GM18868 (cell line): Measurements from ENCODE around the gene GPER1.
"Not testable (repeated sequence)": the region's sequence is repeated elsewhere in the genome, so short reads cannot be mapped to it uniquely, and the experiment has no call there.

Source experiments
- ATAC-seq: cut with Tn5 transposase; IDR thresholded peaks from one replicate; pipeline ENCODE4 v1.9.1; 2021; ENCODE audit warnings: mild to moderate bottlenecking, moderate library complexity; ENCODE audit not compliant: unreplicated experiment

The GPER1 gene

DNA sequence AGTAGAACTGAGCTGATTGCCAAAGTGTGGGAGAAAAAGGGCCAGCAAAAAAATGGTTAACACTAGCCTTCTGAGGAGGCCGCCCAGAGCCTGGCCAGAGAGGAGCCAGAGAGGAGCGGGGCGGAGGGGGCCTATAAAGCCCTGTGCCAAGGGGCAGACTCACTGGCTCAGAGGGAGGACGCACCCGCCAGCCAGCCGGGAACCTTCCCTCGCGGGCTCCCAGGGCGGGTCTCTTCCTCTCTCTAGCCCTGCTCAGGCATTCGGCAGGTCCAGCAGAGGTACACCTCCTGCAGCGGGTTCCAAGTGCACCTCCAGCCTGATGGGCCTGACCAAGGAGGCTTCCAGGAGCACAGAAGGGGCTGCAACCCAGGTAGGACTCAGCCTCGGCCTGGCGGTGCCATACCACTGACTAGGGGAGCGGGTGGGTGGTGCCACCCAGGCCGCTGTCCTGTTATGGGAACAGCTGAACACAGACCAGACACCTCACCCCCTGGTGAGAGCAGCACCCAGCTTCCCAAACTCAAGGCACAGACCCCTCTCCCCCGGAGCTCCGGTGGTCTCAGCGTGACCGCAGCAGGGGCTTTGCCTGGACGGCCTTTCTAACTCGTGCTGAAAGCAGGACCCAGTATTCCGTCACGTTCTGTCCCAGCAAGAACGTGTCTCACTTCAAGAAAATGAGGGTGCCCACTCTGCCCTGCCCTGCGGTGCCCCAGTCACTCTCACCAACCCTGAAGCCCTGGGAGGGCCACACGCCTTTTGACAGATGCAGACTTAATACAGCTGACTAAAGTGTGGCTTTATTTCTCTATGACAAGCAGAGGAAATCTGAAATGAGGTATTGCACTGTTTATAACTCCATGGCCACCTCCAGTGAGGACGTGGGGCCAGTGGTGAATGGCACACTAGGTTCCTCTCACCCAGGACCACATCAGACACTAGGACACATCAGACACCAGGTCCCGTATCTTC lies at the start of gene GPER1:
GPER1 (plus strand) TSS at position 162 of the 969 bp plus-strand sequence. CDS start 3,616 bp downstream, outside the sequence.
- no peak for ATAC-seq

DNA sequence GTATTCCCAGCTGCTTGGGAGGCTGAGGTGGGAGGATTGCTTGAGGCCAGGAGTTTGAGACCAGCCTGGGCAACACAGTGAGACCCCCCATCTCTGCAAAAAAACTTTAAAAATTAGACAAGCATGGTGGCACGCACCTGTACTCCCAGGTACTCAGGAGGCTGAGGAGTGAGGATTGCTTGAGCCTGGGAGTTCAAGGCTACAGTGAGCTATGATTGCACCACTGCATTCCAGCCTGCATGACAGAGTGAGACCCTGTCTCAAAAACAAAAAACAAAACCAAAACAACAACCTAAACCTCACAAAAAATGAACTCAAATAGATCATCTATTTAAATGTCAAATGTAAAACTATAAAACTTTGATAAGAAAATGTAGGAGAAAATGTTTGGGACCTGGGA lies 47.7 kb upstream of the GPER1 start:
- not testable (repeated sequence) for ATAC-seq

DNA sequence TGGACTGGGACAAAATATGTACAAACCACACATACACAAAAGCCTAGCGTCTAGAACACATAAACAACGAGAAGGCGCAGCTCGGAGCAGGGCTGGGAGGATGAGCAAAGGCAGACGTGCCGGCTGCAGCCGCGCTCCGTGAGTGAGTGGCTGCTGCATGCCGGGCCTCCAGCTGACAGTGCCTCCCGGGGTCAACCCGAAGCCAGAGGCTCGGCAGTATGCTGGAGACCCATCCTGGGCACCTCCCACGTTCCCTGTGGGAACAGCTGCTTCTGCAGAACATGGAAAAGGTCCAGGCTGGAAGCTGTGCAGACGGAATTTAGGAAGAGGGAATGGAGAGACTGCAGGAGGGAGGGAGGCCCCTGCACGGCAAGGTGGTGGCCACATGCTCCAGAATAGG lies 47.1 kb upstream of the GPER1 start:
- no peak for ATAC-seq

DNA sequence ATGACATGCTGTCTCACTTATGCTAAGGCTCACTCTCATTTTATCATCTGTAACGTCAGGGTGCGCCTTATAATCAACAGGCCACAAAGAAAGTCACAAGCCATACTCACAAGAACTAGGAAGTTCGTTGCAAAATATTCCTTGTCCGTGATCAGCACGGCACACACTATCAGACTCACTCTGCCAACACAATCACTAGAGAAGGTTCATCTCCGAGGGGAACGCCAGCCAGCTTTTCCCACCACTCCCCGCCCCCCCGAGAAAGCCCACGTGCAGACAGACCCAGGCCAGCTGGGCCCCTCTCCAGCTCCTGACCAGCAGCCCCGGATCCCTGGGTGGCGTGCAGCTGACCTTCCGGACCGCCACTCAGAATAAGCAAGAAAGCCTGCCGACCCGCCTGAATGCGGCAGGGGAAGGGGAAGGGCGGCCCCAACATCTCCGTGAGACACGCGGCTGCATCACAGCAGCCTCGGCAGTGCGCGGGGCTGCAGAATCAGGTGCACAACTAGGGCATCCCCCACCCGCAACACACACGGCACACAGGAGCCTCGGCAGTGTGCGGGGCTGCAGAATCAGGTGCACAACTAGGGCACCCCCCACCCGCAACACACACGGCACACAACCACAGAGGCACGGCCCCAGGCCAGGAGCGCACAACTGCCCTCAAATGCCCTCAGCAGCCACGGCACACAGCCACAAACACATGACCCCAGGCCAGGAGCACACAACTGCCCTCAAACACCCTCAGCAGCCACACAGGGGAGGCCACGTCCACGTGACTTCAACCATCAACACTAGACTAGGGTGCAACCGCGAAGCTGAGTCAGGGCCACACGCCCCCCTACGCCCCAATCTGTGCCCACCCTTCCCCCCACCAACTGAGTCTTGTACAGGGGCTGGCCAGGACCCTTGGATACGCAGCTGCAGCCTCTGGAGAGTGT lies 46.1 kb upstream of the GPER1 start:
- ATAC-seq, result no peak

DNA sequence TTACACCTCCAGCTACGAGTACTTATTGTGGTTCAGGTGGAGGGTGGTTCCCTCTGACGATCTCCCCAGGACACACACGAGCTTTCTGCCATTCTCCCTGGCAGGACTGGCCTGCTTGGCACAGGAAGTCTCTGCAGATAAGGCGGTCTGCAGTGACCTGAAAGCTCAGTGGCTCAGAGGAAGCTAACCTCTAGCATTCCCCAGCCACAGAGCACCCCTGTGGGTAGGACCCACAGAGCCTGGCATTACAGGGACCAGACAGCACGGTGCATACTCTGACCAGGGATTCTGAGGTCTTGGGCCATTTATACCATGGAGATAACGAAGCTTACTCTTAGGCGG lies 45.5 kb upstream of the GPER1 start:
- ATAC-seq, result no peak

DNA sequence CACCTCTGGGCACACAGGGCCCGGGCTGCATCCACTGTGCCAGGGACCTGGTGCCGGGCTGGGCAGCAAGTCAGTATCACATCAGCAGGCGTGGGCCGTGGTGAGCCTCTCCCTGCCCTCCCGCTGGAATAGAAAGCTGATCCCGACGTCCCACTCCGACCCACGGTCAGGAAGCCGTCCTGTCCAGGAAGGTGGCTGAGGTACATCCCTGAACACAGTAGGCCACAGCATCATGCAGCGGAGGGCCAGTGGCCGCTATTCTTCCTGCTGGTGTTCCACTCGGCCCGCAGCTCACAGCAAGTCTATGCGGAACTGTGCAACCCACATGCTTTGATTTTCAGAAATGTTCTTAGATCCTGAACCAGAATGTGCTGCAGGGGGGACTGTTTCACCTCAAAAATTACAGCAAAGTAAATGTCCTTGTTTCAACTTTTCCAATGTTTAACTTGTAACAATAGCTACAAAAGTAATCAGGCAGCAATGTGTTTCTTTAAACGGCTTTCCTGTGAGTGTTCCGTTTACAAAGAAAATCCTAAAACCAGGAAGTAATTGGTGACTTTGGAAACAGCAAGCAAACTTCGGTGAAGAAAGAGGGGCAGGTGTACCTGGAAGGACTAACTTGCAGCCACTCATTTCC lies 44.2 kb upstream of the GPER1 start:
- no peak for ATAC-seq

DNA sequence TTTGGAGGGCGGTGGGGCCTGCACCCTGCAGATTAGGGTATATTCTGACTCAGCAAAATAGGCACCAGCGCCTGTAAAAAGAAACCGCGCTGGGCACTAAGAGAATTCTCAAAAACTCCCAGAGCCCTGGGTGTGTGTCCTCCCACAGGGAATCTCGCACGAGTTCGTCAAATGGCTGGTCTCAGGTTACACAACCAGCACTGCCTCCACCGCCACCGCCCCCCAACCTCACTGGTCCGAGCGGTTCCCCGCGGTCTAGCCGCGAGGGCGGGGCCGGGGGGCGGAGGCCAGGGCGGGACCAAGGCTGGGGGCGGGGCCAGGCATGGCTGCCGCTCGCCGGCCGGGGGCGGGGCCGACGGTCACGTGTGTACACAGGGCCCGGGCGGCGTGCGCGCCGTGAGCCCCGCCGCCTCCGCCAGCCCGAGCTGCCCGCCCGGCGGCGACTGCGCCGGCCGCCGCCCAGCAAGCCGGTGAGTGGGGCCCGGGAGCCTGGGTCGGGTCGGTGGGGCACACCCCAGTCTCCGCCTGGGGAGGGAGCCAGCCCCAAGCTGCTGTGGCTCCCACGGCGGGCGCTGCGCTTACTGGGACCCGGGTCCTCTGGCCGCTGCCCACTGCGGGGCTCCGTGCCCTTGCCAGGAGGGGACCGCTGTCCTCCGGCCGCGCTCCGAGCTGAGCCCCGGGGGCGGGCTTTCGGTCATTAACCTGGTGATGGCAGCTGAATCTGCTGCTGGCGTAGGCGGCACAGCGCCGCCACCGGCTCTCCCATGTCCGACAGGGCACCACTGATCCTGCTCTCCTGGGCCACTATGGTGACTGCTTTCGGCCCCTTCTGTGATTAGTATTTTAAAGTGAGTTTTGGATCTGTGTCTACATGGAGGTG lies 43.5 kb upstream of the GPER1 start, which contains the start of gene GPR146:
GPR146 (plus strand) TSS at position 358 of the 880 bp plus-strand sequence. CDS start 12,970 bp downstream, outside the sequence.
- peak; percentile 85 for ATAC-seq

DNA sequence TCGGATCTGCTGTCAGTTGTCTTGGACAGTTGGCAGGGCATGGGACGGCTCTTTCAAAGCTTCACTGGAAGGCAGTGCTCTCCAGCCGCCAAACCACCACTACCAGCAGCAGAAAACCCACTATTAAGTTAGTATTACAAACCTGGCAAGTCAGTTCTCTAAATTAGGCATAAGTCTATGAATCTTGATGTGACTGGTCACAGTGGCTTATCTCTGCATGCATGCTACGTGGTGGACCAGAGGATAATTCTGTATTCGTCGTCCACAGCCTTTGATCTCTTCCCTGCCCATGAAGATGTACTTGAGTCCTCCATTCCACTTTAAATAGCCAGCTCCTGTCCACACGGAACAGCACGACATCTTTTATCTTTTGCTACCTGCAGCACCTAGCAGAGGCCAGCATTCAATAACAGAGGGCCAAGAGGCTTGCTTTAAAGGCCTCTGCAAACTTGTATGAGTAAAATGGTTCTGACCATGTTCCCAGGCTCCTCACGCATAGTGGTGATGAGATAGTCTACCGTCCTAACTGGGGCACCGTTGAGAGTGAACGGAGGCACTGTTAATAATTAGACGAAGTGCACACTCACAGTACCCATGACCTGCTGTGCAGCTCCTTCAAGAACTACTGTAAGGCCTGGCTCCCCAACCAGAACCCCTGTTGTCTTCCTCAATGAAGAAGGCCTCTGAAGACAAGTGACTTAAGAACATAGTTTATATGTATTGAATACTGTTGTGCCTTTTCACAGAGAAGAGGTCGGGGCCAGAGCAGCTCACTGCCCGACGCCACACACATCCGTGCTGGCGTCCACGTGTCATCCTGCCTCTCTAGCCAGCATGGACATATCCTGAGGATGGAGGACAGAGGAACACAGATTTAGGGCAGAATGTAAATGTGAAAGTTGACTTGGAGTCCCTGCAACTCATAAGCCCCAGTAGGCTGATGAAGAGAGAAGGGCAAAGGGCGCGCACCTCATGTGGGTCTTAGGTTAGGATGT lies 42.5 kb upstream of the GPER1 start:
- ATAC-seq, result no peak

DNA sequence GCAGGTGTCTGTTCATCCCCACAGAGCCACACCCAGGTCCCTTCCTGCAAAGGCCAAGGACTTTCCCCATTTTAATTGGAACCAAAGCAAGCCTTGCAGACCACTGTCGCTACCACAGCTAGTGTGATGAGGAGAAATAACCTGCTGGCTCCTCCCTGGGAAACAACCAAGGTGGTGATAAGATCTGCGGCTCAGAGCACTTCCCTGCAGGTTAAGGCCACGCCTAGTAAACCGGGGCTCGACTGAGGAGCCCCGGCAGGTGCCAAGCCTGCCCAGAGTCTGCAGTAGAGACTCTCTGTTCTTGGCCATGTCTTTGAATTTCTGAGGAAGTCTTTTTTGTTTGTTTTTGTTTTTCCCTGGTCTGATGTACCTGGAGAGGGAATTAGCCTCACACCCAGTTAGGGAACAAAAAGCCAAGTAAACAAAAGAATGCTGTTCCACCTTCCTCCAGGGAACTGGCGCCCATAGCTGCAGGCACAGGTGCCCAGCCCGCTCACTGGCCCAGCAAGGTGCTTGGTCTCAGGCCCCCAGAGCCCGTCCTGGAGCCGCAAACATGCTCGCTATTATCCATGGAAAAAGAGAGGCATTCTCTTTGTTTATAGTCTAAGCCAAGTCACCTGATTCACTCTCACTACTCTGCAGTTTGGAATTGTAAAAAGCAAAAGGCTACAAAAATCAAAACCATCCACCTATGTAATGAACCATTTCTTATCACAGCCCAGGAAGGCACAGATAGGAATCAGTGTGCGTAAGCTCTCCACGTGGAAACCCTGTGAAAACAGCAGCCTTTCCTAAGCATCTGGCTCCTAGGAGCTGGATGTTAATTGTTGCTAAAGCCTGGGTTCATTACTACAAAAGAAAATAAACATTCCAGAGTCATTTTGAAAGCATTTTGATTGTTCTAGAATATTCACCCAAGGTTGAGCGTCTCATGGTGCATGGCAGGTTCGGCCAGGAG lies 40.9 kb upstream of the GPER1 start:
- no peak for ATAC-seq

DNA sequence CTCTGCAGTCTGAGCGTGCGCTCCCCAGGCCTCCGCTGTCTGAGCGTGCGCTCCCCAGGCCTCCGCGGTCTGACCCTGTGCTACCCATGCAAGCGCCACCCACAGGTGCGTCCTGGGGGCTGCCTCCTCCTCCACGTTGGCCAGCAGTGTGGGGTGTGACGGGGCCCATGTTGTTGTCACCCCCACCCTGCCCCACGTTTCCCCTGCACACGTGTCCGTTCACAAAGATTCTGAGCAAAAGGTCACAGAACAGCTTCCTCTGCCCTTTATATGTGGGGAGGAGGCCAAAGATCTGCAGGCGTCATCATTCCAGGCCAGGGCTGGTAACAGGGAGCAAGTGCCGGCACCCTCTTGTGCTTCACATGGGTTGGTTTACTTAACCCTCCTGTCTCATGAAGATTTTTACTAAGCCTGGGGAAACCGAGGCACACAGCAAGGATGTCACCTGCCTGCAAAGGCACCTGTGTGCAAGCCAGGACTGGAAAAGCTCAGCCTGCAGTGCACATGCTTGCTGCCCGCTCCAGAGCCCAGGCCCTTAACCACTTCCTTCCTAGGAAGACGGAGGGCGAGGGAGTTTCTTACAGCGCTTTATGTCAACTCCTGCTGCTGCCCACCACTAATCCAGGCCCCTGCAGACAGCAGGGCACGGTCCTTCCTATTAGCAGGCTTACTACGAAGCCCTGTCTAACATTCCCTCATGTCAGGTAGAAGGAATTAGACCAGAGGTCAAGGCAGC lies 38.7 kb upstream of the GPER1 start:
- ATAC-seq, result no peak

DNA sequence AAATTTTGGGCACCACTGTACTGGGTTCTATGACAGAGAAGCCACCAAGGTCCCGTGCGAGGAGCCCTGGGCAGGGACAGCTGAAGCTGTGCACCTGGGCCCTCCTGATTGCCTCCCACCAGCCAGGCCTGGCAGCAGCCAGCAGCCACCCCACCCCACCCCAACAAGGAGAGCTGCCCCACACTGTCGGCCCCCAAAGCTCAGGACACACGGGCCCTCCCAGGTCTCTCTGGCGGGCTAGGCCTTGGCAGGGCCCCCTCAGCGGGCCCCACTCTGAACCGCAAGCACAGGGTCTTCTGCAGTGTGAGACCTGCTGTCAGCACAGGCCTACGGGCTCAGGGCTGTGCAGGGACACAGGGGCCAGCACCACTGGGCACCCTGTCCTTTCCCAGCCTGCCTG lies 38.1 kb upstream of the GPER1 start:
- no peak for ATAC-seq

DNA sequence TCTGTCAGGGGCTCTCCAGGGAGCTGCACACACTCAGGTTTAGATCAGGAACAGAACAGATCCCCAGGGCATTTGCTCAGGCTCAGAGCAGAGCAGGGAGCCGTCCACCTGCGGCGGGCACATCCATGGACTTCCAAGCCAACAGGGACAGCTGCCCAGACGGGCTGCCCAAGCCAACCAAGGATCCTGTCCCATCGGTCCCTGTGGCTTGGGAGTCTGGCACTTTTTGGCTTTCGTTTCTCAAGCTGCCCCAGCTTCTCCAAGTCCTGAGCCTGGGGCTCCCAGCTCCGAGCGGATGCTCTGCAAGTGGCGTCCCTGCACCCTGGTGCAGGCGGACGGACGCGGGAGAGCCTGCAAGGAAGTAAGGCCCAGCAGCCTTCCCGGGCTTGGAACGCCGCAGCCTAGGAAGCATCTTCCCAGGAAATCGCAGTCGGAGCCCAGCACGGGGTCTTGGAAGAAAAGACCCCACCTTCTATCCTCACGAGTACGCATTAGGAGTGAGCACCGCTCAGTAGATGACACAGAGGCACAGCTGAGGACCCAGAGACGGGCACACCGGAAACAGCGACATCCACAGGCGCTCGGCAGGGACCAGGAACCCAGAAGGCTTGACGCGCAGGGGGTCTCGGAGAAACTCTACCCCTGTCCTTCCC lies 37.5 kb upstream of the GPER1 start:
- no peak for ATAC-seq

DNA sequence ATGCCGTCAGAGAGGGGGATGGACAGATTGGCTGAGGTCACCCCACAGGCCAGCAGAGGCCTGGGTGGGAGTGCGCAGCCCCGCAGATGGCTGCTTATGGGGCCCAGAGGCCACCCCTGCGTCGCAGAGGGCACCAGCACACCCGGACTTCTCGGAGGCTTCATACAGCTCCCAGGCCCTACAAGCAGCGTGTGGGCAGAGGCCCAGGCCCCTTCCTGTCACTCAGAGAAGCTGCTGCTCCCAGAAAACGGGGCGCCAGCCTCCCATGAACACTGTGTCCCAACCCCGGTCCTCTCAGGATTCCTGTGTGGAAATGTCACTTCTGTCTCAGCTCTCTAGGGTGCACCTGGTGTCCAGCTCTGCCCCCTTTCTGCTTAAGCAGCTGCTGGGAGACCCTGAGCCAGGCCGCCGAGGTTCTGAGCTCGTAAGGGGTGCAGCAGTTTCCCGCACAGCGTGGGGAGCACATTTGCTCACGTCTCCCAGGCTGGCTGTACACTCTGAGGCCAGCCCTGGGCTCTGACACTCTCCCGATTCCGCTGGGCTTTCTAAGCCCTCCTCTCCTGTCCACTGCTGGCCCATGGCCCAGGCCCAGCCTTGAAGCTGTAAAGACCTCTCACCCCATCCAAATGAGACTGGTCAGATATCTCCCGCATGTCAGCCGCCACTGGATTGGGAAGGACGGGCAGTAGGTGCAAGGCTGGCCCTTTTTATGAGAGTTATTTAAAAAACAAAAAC lies 36.8 kb upstream of the GPER1 start:
- no peak for ATAC-seq

DNA sequence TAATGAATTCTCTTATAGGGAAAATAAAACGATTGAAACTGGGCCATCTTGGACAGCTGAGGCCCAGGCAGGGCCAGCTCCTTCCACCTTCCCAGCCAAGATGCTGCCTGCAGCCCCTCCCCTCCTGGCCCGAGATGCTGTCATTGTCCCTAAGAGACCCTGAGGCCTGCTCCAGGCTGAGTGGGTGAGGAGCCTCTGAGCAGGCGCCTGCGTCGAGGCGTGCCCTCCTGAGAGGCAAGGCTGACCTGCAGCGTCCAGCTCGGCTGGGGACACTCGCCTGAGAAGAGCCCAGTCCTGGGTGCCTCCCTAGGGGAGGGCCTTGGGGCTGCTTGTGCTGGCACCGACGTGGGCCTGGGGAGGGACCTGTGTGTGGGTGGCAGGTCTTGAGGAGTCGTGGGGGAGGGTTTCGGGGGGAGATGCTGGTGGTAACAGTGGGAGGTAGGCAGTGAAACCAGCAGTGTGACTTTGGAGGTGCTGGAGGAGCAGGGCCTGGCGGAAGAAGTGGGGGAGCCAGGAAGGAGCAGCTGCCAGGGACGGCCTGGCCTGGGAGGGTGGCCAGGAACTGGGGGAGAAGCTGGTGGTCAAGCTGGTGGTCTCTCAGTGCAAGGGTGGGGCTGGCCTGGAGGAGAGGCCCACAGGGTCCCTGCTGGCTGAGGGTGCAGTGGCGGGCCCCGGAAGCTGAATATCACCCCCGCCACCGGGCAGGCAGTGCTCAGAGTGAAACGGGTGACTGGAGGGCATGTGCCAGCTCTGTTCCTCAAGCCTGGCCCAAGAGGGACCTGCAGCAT lies 35.7 kb upstream of the GPER1 start:
- ATAC-seq, result no peak

DNA sequence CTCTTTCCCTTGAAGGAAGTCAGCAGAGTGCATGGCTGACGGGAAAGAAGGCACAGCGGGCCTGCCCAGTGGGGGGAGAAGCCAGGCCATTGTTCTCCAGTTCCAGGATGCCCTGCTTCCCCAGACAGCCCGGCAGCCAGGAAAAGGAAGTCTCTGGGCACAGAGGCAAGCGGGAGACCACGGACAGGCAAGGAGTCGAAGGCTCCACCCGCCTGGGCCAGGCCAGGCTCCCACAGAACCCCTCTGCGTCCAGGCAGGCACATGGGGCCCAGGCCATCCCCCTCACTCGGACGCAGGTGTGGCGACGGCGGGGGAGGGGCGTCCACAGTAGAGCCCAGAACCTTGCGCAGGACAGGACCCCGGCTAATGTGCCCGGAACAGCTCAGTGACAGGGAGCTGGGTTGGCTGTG lies 34.9 kb upstream of the GPER1 start:
- ATAC-seq, result no peak
